Mucosa of rectum (tissue), 2 donors: ENCODE results near the gene NRP1.

ENCODE experiments used
- H3K27ac ChIP-seq, 2 donors: one replicate each; pipeline ENCODE4 v1.7.0; 2013; ENCODE audit warnings: inconsistent platforms in 2 of 2, low read depth in 2 of 2, low read length in 2 of 2
- H3K27me3 ChIP-seq, 2 donors: one replicate each; pipeline ENCODE4 v1.7.0; 2013; ENCODE audit warnings: low read length in 2 of 2; ENCODE audit not compliant: control insufficient read depth in 2 of 2, insufficient read depth in 2 of 2
- H3K36me3 ChIP-seq, 2 donors: one replicate each; pipeline ENCODE4 v1.7.0; 2013; ENCODE audit warnings: low read length in 2 of 2; ENCODE audit not compliant: control insufficient read depth in 2 of 2, insufficient read depth in 2 of 2
- H3K4me1 ChIP-seq, 2 donors: one replicate each; pipeline ENCODE4 v1.7.0; 2013; ENCODE audit warnings: low read length in 2 of 2, mild to moderate bottlenecking in 1 of 2; ENCODE audit not compliant: control insufficient read depth in 2 of 2, insufficient read depth in 2 of 2
- H3K4me3 ChIP-seq, 2 donors: one replicate each; pipeline ENCODE4 v1.7.0; 2013; ENCODE audit warnings: low read length in 2 of 2
- H3K9ac ChIP-seq, 2 donors: one replicate each; pipeline ENCODE4 v1.7.0; 2013; ENCODE audit warnings: low read length in 2 of 2, low read depth in 1 of 2, mild to moderate bottlenecking in 1 of 2
- H3K9me3 ChIP-seq, 2 donors: one replicate each; pipeline ENCODE4 v1.7.0; 2013; ENCODE audit warnings: low read length in 2 of 2; ENCODE audit not compliant: control insufficient read depth in 2 of 2
- donor health status: healthy.
- donor health status: Normal muscosa, but diverticular disease.

The NRP1 gene

DNA sequence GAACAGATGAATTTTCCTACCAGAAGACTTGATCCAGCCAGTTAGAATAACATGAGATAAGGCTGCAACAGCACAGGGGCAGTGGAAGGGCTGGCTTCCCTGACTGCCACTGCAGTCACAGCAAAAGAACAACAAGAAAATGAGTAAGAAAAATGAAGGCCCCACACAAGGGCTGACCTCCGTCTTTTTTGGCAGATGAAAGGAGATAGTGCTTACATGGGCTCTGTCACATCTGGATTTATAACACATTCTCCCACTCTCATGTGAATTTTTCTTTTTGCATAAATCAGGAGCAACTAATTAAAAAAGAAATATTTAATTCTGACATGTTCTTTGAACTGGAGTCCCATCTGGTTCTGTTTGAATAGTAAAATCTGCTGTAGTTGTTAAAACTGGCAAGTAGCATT is 99.6 kb downstream of the NRP1 start:
- no peak overlapping the region for H3K9ac ChIP-seq
- no peaks in the 10 kb centered on the region for H3K36me3 ChIP-seq
- no peaks in the 10 kb centered on the region for H3K4me1 ChIP-seq
- no peaks in the 10 kb centered on the region for H3K27me3 ChIP-seq
- no peaks in the 10 kb centered on the region for H3K9me3 ChIP-seq
- no peak overlapping the region for H3K4me3 ChIP-seq
- no peak overlapping the region for H3K27ac ChIP-seq

DNA sequence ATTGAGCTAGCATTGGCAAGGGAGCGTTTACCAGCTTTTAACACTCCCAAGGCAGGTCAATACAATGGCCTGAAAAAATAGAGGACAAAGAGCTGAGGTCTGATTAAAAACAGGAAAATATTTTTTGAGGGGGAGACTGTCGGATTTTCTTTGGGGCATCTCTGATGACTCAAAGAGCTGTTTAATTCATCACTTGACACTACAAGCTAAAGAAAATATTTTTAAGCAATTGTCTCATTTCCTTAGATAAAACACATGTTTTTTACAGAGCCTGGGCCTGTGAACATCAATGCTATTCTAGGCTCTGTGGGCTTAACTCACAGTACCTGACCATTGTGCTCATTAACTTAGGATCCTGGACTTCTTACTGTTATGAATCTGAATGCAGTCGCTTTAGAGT is 100.8 kb downstream of the NRP1 start:
- H3K4me3 ChIP-seq, result no peak overlapping the region
- no peaks in the 10 kb centered on the region for H3K9me3 ChIP-seq
- no peaks in the 10 kb centered on the region for H3K36me3 ChIP-seq
- H3K4me1 ChIP-seq, result no peaks in the 10 kb centered on the region
- no peaks in the 10 kb centered on the region for H3K27me3 ChIP-seq
- no peak overlapping the region for H3K27ac ChIP-seq
- H3K9ac ChIP-seq, result no peak overlapping the region

DNA sequence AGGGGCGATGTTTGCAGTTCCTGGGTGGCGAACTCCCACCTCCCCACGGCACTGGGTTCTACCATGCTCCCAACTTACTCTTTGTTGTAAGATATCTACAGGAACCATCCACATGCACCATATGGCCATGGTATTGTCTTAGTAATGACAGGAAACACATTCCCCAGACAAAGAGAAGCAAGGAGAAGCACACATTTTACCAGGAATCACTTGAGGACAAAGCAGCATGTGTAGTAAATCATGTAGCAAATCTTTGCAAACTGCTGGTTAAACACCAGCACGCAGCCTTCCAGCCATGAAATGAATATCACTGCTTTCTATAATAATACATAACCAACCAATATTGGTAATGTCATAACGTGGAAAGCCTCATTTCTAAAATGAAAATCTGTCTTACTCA is 101.2 kb downstream of the NRP1 start:
- H3K9ac ChIP-seq, result no peak overlapping the region
- no peaks in the 10 kb centered on the region for H3K4me1 ChIP-seq
- no peak overlapping the region for H3K27ac ChIP-seq
- H3K4me3 ChIP-seq, result no peak overlapping the region
- no peaks in the 10 kb centered on the region for H3K27me3 ChIP-seq
- no peaks in the 10 kb centered on the region for H3K36me3 ChIP-seq
- no peaks in the 10 kb centered on the region for H3K9me3 ChIP-seq

DNA sequence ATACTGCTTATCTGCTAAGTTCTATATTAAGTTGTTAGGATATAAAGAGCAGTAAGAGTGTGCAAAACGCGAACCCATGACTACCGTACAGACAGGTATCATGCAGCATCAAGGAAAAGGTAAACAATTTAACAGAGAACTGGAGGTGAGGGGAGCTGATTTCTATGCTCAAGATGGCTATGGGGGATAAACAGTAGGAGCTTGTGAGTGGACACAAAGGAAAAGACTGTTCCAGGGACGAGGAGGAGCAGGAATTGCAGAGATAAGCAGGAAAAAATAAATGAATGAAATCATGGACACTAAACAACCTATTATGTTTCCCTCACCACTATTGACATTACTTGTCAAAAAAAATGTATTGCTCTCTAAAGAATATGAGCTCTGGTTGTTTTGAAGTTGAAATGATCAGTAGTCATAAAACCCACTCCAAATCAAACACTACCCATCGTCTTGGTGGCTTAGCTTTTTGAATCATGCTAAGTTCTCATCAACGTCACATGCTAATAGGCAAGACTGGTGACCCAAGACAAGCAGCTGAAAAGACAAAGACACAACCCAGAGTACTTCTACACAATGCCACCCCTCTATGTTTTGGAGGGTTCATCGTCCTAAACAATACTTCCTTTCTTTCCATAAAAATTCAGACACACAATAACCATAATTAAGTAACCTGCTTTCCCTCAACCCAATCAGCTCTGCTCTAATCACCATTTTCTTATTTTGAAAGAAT is 102.7 kb downstream of the NRP1 start:
- no peak overlapping the region for H3K27ac ChIP-seq
- no peaks in the 10 kb centered on the region for H3K36me3 ChIP-seq
- no peak overlapping the region for H3K4me3 ChIP-seq
- no peaks in the 10 kb centered on the region for H3K27me3 ChIP-seq
- H3K9me3 ChIP-seq, result no peaks in the 10 kb centered on the region
- H3K9ac ChIP-seq, result no peak overlapping the region
- H3K4me1 ChIP-seq, result no peaks in the 10 kb centered on the region

DNA sequence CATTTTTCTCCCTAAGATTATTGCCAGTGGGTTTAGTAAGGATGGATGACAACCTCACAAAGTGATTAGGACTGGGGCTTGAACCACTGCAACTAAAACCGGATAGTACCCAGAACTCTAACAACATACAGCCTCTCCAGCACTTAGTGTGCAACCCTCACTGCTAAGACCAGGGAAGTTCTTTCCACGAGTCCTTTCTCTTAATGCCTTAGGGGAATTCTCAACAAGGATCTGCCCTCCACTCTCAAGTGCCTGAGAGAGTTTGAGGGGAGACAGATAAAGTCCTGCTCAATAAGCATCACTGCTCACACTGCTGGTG is 104.6 kb downstream of the NRP1 start:
- Histone ChIP-seq H3K27me3 (no peaks in the 10 kb centered on the region), H3K9ac (no peak overlapping the region), H3K36me3 (no peaks in the 10 kb centered on the region), H3K9me3 (no peaks in the 10 kb centered on the region), H3K27ac (no peak overlapping the region), H3K4me1 (no peaks in the 10 kb centered on the region), H3K4me3 (no peak overlapping the region)

DNA sequence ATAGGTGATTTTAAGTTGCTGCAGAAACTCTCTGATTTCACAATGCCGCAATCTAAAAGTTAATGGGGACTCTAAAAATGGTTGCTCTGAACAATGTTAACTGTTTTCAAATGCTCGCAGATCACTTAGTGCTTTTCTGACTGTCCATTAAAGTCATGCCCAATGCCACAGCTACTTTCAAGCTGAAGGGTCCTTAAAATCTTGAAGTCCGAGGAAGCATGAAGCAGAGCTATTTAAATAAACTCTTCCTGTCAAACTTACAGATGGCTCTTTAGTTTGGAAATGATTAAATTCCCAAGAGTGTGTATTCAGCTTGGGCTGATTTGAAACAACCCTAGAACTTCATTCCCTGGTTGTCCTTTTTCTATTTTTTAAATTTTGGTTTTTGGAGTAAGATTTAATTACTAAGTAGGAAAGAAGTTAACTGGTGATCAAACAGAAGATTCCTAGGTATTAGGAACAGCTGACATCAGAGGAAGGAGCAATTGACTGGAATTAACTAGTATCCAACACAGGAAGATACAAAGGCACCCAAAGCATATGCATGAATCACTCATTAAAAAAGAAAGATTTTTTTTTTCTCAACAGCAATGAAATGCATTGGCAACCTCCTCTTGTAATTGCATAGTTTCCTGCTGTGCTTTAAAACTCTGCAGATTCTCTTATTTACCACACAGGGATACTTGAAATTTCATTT is 105.1 kb downstream of the NRP1 start:
- Histone ChIP-seq H3K4me3 (no peak overlapping the region), H3K36me3 (no peaks in the 10 kb centered on the region), H3K4me1 (no peaks in the 10 kb centered on the region), H3K9me3 (no peaks in the 10 kb centered on the region), H3K27ac (no peak overlapping the region), H3K9ac (no peak overlapping the region), H3K27me3 (no peaks in the 10 kb centered on the region)

DNA sequence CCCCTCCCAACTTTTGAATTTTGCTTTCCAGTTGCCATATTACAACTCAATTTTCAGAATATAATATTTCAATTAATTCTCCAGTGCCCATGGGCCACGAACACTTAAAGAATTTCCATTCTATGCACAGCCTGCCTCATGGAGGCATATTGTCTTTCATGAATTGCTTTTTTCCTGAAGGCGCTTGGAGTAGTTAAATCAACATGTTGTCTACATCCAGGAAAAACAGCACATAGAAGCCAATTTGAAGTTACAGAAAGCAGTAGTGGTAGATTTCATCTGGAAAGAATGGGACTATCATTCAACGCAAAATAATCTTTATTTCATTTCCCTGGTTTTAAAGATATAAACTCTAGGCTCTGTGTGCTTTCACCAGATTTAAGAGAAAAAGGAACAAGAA is 106.0 kb downstream of the NRP1 start:
- no peak overlapping the region for H3K27ac ChIP-seq
- no peak overlapping the region for H3K9ac ChIP-seq
- no peaks in the 10 kb centered on the region for H3K9me3 ChIP-seq
- no peak overlapping the region for H3K4me3 ChIP-seq
- no peaks in the 10 kb centered on the region for H3K36me3 ChIP-seq
- no peaks in the 10 kb centered on the region for H3K27me3 ChIP-seq
- H3K4me1 ChIP-seq, result no peaks in the 10 kb centered on the region

DNA sequence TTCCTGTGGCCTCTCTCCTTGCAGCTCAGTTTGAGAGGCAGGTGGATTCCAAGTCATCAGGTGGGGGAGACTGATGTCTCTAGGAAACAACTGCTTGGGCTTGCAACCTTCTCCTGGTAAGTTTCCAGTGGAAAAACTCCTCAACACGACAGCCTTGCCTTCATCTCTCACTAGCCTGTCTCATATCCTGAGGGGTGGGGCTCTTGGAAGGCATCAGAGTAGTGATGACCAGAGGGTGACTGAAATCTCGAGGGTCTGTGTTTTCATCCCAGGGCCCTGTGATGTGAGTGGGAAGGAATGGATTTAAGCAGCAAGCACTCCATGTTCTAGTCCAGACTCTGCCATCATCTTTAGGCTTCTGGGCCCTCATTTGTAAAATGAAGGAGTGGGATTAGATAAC is 107.0 kb downstream of the NRP1 start:
- Histone ChIP-seq H3K36me3 (no peaks in the 10 kb centered on the region), H3K4me3 (no peak overlapping the region), H3K27me3 (no peaks in the 10 kb centered on the region), H3K9ac (no peak overlapping the region), H3K4me1 (no peaks in the 10 kb centered on the region), H3K27ac (no peak overlapping the region), H3K9me3 (no peaks in the 10 kb centered on the region)

DNA sequence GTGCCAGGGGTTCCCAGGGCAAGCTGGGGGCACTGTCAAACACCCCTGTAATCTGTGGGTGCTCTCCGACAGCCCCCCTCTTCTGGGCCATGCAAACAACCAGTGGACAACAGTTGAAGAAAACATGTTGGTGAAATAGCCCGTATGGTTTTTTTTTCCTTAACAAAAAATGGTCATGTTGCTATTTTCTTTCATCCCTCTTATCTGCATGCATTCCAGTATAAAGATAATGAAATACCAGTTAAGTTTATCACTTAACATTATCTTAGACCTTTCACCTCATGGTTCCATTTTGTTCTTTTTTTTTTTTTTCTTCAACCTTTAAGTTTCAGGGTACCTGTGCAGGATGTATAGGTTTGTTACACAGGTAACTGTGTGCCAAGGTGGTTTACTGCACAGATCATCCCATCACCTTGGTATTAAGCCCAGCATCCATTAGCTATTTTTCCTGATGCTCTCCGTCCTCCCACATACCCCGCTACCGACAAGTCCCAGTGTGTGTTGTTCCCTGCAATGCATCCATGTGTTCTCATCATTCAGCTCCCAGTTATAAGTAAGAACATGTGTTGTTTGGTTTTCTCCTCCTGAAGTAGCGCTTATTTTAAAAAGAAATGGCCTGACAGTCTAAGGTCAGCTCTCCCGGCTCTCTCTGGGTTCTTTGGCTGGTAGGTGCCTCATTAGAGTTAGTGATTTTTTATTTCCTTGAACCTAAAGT is 110.1 kb downstream of the NRP1 start:
- Histone ChIP-seq H3K4me3 (no peak overlapping the region), H3K36me3 (no peaks in the 10 kb centered on the region), H3K9me3 (no peaks in the 10 kb centered on the region), H3K4me1 (no peaks in the 10 kb centered on the region), H3K27me3 (no peaks in the 10 kb centered on the region), H3K9ac (no peak overlapping the region), H3K27ac (no peak overlapping the region)

DNA sequence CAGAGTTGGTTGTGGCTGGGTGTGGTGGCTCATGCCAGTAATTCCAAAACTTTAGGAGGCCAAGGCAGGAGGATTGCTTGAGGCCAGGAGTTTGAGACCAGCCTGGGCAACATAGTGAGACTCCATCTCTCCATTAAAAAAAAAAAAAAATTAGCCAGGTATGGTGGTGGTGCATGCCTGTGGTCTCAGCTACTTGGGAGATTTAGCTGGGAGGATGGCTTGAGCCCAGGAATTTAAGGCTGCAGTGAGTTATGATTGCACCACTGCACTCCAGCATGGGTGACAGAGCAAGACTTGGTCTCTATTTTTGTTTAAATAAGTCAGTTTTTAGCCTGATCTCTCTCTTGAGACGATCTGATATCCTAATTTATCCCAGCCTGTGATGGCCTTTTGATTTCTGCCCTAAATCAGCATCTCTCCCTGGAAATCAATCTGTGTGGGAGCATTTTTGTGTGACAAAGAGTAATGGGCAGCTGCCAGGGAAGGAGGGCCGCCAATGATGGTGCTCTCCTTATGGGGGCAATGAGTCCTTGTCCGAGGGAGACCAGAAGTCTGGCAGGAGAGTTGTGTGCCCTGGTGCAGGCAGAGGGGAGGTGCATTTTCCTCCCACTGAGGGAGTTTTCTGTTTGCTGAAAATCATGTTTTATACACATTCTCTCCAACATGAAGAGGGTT is 111.0 kb downstream of the NRP1 start:
- H3K27me3 ChIP-seq, result no peaks in the 10 kb centered on the region
- H3K36me3 ChIP-seq, result peaks cover 0 to 2% of the 10 kb centered on the region in 2 donors
- no peak overlapping the region for H3K4me3 ChIP-seq
- H3K9ac ChIP-seq, result no peak overlapping the region
- H3K4me1 ChIP-seq, result no peaks in the 10 kb centered on the region
- H3K9me3 ChIP-seq, result no peaks in the 10 kb centered on the region
- no peak overlapping the region for H3K27ac ChIP-seq
